T-cell (primary cell): Measurements from ENCODE around the gene TMED4. TPM values are rescaled to one million over a fixed set of nuclear protein-coding genes. Genes with fewer than 3 reads are reported as not detected.

Source experiments
- ATAC-seq, 4 experiments: fragments of 200-7000 bp in 3 of 4; fragments of 150-1000 bp in 1 of 4; cut with Tn5 transposase; replicated peaks in 1 of 4; 1 replicate in 3 of 4; 2 replicates in 1 of 4; pipeline ENCODE4 v1.10.0; 2021; ENCODE audit warnings: moderate library complexity in 3 of 4, mild to moderate bottlenecking in 2 of 4, moderate number of reproducible peaks in 1 of 4
- CTCF ChIA-PET, 2 donors: fragments of 300-600 bp; sonication (Branson Sonifier 250); formaldehyde crosslinking; loops; one replicate each; lab custom pipeline; 2022; ENCODE audit warnings: antibody characterized with exemption in 2 of 2; lab: Charles Lee
- POLR2A ChIA-PET, 2 donors: fragments of 300-600 bp; sonication (Branson Sonifier 250); formaldehyde crosslinking; loops; one replicate each; lab custom pipeline; 2022; ENCODE audit warnings: antibody characterized with exemption in 2 of 2; lab: Charles Lee
- DNase-seq, 35 experiments: peaks; one replicate each; pipeline versions ENCODE4 v3.0.0 to v3.0.0-alpha.2; 2013 to 2023
- H3K27ac ChIP-seq: one replicate; pipeline ENCODE4 v1.5.1; 2013; ENCODE audit warnings: low read length
- H3K27me3 ChIP-seq, 2 experiments: replicated peaks in 1 of 2; 1 replicate in 1 of 2; 2 replicates in 1 of 2; pipeline versions ENCODE4 v1.6.1 to v1.7.0; 2013; ENCODE audit warnings: low read length in 1 of 2, mixed read lengths in 1 of 2; ENCODE audit not compliant: control insufficient read depth in 2 of 2, insufficient read depth in 2 of 2; ENCODE audit errors: extremely low read depth in 1 of 2
- H3K36me3 ChIP-seq, 2 donors: 1 replicate in 1 of 2; 2 replicates in 1 of 2; pipeline versions ENCODE4 v1.6.1 to v1.7.0; 2013; ENCODE audit warnings: low read length in 1 of 2; ENCODE audit not compliant: control insufficient read depth in 2 of 2, insufficient read depth in 1 of 2; ENCODE audit errors: extremely low read depth in 1 of 2
- H3K4me1 ChIP-seq, 2 experiments: 1 replicate in 1 of 2; 2 replicates in 1 of 2; pipeline versions ENCODE4 v1.6.1 to v1.7.0; 2013; ENCODE audit warnings: low read length in 2 of 2, mixed read lengths in 1 of 2; ENCODE audit not compliant: insufficient read depth in 2 of 2, control insufficient read depth in 1 of 2; ENCODE audit errors: extremely low read depth in 1 of 2
- H3K4me3 ChIP-seq, 2 donors: 1 replicate in 1 of 2; 2 replicates in 1 of 2; pipeline versions ENCODE4 v1.5.1 to v1.7.0; 2013; ENCODE audit warnings: mild to moderate bottlenecking in 2 of 2, low read length in 1 of 2, moderate library complexity in 1 of 2; ENCODE audit not compliant: control insufficient read depth in 1 of 2; ENCODE audit errors: extremely low read depth in 1 of 2
- H3K9me3 ChIP-seq: 2 replicates; pipeline ENCODE4 v1.7.0; 2013
- H3K27ac Mint-ChIP-seq, 2 donors: one replicate each; pipeline ENCODE4 v1.8.0; 2020 to 2021; ENCODE audit warnings: mild to moderate bottlenecking in 2 of 2, mixed read lengths in 2 of 2
- H3K27me3 Mint-ChIP-seq, 2 donors: one replicate each; pipeline ENCODE4 v1.8.0; 2021 to 2022; ENCODE audit warnings: mixed read lengths in 2 of 2
- H3K36me3 Mint-ChIP-seq: one replicate; pipeline ENCODE4 v1.8.0; 2021; ENCODE audit warnings: mixed read lengths
- H3K4me1 Mint-ChIP-seq, 3 donors: one replicate each; pipeline ENCODE4 v1.8.0; 2020 to 2022; ENCODE audit warnings: mixed read lengths in 3 of 3, mild to moderate bottlenecking in 1 of 3
- H3K4me3 Mint-ChIP-seq, 3 donors: one replicate each; pipeline ENCODE4 v1.8.0; 2020 to 2022; ENCODE audit warnings: mild to moderate bottlenecking in 3 of 3, mixed read lengths in 3 of 3, moderate library complexity in 3 of 3
- H3K9me3 Mint-ChIP-seq, 3 donors: one replicate each; pipeline ENCODE4 v1.8.0; 2020 to 2022; ENCODE audit warnings: mixed read lengths in 3 of 3
- WGBS: methylation state at CpG from one replicate; pipeline ENCODE4 v1.1.5; 2013; ENCODE audit warnings: missing lambda C conversion rate; ENCODE audit not compliant: insufficient coverage; 5-methylcytosine and 5-hydroxymethylcytosine counted together
- total RNA-seq, 35 experiments: library from RNA in 6 of 35; stranded (reverse) in 6 of 35; fragments of 120-200 nt in 1 of 35; gene quantifications; one replicate each; pipeline versions ENCODE4 v1.2.1 to v1.2.4 and lab custom pipeline; 2013 to 2026

TMED4 gene
- total RNA-seq, result 100 to 1,000 TPM in 1 of 5 donors, 10 to 100 TPM in 4; 84.5 to 106 (median 93.1) TPM
- 101 TPM for total RNA-seq (2013)
- 98.0 to 183 (median 140) reads per million in 29 experiments for total RNA-seq (lab: John Stamatoyannopoulos, UW)

DNA sequence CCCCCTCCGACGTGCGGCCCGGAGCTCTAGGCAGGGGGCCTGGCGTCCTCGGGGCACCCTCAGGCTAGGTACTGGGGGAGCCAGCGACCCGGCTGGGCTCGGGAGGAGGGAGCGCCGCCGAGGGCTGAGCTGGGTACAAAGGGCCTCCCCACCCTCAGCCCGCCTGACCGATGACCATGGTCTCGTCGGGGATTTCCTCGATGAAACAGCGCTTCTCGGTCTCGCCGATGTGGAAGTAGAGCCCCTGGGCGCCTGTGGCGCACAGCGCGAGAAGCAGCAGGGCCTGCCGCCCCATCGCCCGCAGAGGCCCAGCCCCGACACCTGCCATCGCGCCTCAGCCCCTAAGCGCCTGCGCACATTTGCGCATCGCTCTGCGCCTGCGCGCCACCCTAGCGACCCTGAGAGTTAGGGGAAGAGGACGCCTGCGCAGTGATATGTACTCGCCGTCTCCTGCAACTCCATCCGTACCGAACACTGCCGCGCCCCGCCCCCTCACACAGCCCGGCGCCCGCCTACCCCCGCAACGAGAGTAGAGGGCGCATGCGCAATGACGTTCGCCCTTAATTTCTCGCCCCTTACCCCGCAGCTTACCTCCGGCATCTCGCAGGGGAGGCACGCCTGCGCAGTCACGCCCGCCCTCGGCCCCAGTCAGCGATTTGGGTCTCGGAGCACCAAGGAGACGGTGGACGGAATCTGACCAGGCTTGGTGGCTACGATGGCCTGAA is at the start of gene TMED4:
Gene TMED4 (minus strand): TSS at position 353 of the 725 bp plus-strand sequence. CDS start 25 bp downstream, at position 328.
- peaks cover 31 to 42% (median 40%) of the 10 kb centered on the region in 3 donors for H3K4me1 Mint-ChIP-seq
- peak within 1 kb of the TSS; percentile 95 to 97 for H3K27ac Mint-ChIP-seq
- no peaks in the 10 kb centered on the region for H3K9me3 ChIP-seq
- POLR2A ChIA-PET, result interaction anchor here (0.6 to 2.2 kb wide), 10 partner anchors 8 to 273 kb away, joined by 3 to 15 read pairs (median 4); partner anchors contain the start of genes DDX56 (in 1 of the 2), H2AZ2 (in 1 of the 2) and OGDH (in 1 of the 2)
- peak within 1 kb of the TSS; percentile 90 for H3K4me3 Mint-ChIP-seq
- peak within 1 kb of the TSS; percentile 64 to 70 for H3K4me3 ChIP-seq
- peaks cover 20% of the 10 kb centered on the region for H3K36me3 Mint-ChIP-seq
- peaks cover 2 to 30% of the 10 kb centered on the region in 2 donors for H3K36me3 ChIP-seq
- under 1% methylated on average over 69 of the region's 71 CpGs for WGBS
- H3K27me3 ChIP-seq, result no peaks in the 10 kb centered on the region
- H3K27me3 Mint-ChIP-seq, result no peaks in the 10 kb centered on the region
- H3K9me3 Mint-ChIP-seq, result no peaks in the 10 kb centered on the region
- peaks cover 10 to 28% of the 10 kb centered on the region in 2 experiments for H3K4me1 ChIP-seq
- ATAC-seq, result peak; percentile 84 to 90 (median 87)
- DNase-seq, result peak; percentile 100
- H3K27ac ChIP-seq, result peak within 1 kb of the TSS; percentile 89
- CTCF ChIA-PET, result interaction anchor here (0.6 to 1.4 kb wide), 7 partner anchors 8 to 553 kb away, joined by 3 to 6 read pairs (median 3); partner anchors contain the start of genes DDX56 (in 1 of the 2) and OGDH (in 1 of the 2)

DNA sequence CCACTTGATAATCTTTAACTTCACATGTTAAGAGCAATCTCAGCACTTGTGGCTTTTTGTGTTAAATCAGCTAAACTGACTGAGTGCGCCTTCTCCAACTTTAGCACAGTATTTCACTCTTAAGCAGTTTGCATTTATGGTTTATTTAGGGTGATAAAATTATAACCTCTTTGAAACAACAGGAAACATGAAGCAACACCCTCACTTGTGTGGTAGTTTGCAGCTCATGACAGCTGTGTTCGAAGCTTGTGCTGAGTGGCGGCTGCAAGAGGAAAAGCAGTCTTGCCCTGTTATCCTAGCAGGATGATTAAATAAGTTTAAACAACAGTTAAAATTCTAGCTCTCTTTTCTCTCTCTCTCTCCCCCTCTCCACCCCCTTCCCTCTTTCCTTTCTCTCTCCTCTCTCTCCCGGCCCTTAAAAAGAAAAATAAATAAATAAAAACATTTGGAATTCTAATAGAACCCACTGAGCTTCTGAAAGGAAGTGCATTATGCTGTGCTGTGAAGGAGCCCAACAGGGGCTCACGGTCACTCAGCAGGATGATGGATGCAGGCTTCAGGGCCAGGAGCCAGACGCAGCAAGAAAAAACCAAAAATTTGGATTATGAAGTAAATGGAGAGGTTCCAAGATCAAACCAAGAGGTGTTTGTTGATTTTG is 49.6 kb upstream of the TMED4 start:
- H3K27me3 Mint-ChIP-seq, result no peaks in the 10 kb centered on the region
- Histone ChIP-seq H3K27me3 (no peaks in the 10 kb centered on the region), H3K36me3 (peaks cover 0 to 6% of the 10 kb centered on the region in 2 donors), H3K4me1 (peaks cover 16 to 86% of the 10 kb centered on the region in 2 experiments), H3K27ac (peak overlapping the region; percentile 99), H3K4me3 (no peak overlapping the region), H3K9me3 (no peaks in the 10 kb centered on the region)
- H3K36me3 Mint-ChIP-seq, result peaks cover 22% of the 10 kb centered on the region
- H3K9me3 Mint-ChIP-seq, result no peaks in the 10 kb centered on the region
- CTCF ChIA-PET, result interaction anchor here in 1 of 2 donors (0.7 to 2.1 kb wide), 6 partner anchors 9 to 504 kb away, joined by 3 to 8 read pairs (median 4); partner anchors contain the start of genes H2AZ2 and OGDH
- H3K4me1 Mint-ChIP-seq, result peaks cover 58 to 82% (median 70%) of the 10 kb centered on the region in 3 donors
- DNase-seq (peak in 34 of 35 experiments; percentile 20 to 77 (median 50)), ATAC-seq (peak; percentile 61 to 73 (median 68))
- H3K4me3 Mint-ChIP-seq, result peak overlapping the region; percentile 59 to 62 (median 61)
- WGBS, result 50% methylated on average over 2 of the region's 6 CpGs
- POLR2A ChIA-PET, result interaction anchor here (0.6 to 1.7 kb wide), 7 partner anchors 8 to 217 kb away, joined by 3 to 20 read pairs (median 4); partner anchors contain the start of genes DDX56 (in 1 of the 2), H2AZ2 (in 1 of the 2), OGDH (in 1 of the 2) and TMED4 (in 1 of the 2)
- H3K27ac Mint-ChIP-seq, result peak overlapping the region; percentile 98 to 100

DNA sequence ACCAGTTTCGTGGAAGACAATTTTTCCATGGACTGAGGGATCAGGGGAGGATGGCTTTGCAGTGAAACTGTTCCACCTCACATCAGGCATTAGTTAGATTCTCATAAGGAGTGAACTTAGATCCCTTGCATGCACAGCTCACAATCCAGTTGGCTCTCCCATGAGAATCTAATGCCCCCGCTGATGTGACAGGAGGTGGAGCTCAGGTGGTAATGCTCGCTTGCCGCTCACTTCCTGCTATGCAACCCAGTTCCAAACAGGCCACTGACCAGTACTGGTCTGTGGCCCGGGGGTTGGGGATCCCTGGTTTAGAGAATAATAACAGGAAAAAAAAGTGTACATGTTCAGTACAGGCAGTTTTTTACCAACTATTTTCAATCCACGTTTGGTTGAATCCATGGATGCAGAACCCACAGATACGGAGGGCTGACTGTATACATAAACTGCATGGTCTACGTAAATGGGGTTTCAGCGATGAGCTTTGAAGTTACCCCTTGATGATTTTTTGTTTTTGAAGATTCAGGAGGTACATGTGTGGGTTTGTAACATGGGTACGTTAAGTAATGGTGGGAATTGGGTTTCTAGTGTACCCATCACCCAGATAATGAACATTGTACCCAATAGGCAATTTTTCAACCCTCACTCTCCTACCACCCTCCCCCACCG is 48.9 kb upstream of the TMED4 start:
- H3K4me1 ChIP-seq, result peaks cover 16 to 86% of the 10 kb centered on the region in 2 experiments
- no peaks in the 10 kb centered on the region for H3K9me3 ChIP-seq
- H3K36me3 ChIP-seq, result peaks cover 0 to 11% of the 10 kb centered on the region in 2 donors
- ATAC-seq (peak in 3 of 4 experiments; percentile 10 to 51 (median 25)), DNase-seq (peak in 7 of 35 experiments; percentile 14 to 47 (median 27))
- H3K27me3 ChIP-seq, result no peaks in the 10 kb centered on the region
- H3K9me3 Mint-ChIP-seq, result no peaks in the 10 kb centered on the region
- no peak overlapping the region for H3K4me3 ChIP-seq
- peaks cover 26% of the 10 kb centered on the region for H3K36me3 Mint-ChIP-seq
- ChIA-PET CTCF (interaction anchor here in 1 of 2 donors (0.7 to 2.1 kb wide), 6 partner anchors 9 to 505 kb away, joined by 3 to 8 read pairs (median 4); partner anchors contain the start of genes H2AZ2 and OGDH), POLR2A (interaction anchor here (1.0 to 1.7 kb wide), 5 partner anchors 9 to 217 kb away, joined by 3 to 20 read pairs (median 4); partner anchors contain the start of genes DDX56 (in 1 of the 2), H2AZ2 (in 1 of the 2) and OGDH (in 1 of the 2))
- H3K4me1 Mint-ChIP-seq, result peaks cover 64 to 82% (median 70%) of the 10 kb centered on the region in 3 donors
- peak overlapping the region; percentile 99 for H3K27ac ChIP-seq
- peak overlapping the region; percentile 59 to 62 (median 61) for H3K4me3 Mint-ChIP-seq
- WGBS, result 11% methylated on average over 3 of the region's 11 CpGs
- H3K27ac Mint-ChIP-seq, result peak overlapping the region; percentile 98 to 100
- H3K27me3 Mint-ChIP-seq, result no peaks in the 10 kb centered on the region

DNA sequence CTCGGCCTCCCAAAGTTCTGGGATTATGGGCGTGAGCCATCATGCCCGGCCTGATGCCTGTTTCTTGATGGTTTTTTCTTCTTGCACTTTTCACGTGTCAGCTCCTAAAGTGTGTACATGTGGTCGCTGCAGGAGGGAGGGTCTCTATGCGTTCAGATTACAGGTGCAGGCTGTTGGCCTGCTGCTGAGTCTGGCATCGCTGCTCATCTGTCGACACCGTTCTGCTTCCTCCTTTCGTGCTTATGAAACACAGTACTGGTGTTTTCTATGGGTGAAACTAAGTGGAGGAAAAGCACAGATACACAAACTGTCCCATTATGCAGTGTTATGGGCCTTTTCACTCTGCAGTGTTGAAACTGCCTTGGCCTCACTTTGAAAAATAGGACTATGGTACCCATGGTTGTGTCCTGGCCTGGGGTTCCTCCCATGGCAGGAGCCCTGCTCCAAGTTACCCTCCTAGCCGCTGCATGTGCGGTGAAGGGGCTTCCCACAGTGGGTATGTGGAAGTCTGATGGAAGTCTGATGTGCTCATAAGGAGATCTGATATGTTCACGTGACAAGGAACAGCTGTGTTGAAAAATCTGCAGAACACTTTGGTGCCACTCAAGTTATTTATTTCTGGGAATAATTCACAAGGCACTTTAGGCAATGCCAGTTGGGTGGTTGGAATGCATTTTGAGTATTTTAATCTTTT is 47.9 kb upstream of the TMED4 start:
- ATAC-seq, result no peak

DNA sequence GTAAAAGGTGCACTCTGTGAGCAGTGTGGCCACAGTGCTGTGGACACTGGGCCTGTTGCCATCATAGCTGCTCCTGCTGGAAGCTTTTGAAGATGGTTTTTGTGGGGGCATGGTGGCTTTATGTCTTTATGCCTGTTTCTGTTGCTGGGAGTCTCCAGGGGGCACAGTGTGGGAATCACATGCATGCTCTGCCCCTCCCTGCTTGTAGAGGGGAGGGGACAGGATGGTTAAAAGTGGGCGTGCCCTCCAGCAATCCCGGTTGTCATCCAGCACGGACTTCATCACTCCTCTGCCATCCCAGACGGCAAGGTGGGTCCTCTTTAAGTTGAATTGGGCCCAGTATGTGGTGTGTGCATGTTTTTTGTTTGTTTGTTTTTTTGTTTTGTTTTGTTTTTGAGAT is 44.6 kb upstream of the TMED4 start:
- no peaks in the 10 kb centered on the region for H3K27me3 Mint-ChIP-seq
- Histone ChIP-seq H3K9me3 (no peaks in the 10 kb centered on the region), H3K36me3 (peaks cover 0 to 24% of the 10 kb centered on the region in 2 donors), H3K27me3 (no peaks in the 10 kb centered on the region), H3K27ac (peak overlapping the region; percentile 70), H3K4me1 (peaks cover 8 to 80% of the 10 kb centered on the region in 2 experiments), H3K4me3 (no peak overlapping the region)
- DNase-seq (no peak), ATAC-seq (no peak)
- peaks cover 40% of the 10 kb centered on the region for H3K36me3 Mint-ChIP-seq
- WGBS, result no CpG with 5 or more reads among the region's 4 CpGs
- peak overlapping the region in 1 of 3 donors; percentile 6 for H3K4me3 Mint-ChIP-seq
- ChIA-PET POLR2A (no interaction called here), CTCF (no interaction called here)
- H3K9me3 Mint-ChIP-seq, result no peaks in the 10 kb centered on the region
- H3K27ac Mint-ChIP-seq, result peak overlapping the region; percentile 93 to 94
- peaks cover 74 to 84% (median 77%) of the 10 kb centered on the region in 3 donors for H3K4me1 Mint-ChIP-seq

More for the DNA sequence above, 47.9 kb upstream of the TMED4 start:
- Histone ChIP-seq H3K27ac (peak overlapping the region; percentile 99), H3K4me1 (peaks cover 16 to 86% of the 10 kb centered on the region in 2 experiments), H3K27me3 (no peaks in the 10 kb centered on the region), H3K4me3 (no peak overlapping the region), H3K36me3 (peaks cover 0 to 16% of the 10 kb centered on the region in 2 donors), H3K9me3 (no peaks in the 10 kb centered on the region)
- Mint-ChIP-seq H3K9me3 (no peaks in the 10 kb centered on the region), H3K4me1 (peaks cover 66 to 82% (median 68%) of the 10 kb centered on the region in 3 donors), H3K27me3 (no peaks in the 10 kb centered on the region), H3K36me3 (peaks cover 33% of the 10 kb centered on the region), H3K27ac (peak overlapping the region; percentile 98 to 100), H3K4me3 (no peak overlapping the region)
- CTCF ChIA-PET, result interaction anchor here in 1 of 2 donors (2.1 kb wide), 1 partner anchor 18 kb away, joined by 6 read pairs; no protein-coding TSS in a partner anchor
- DNase-seq, result no peak
- 70% methylated on average over 6 of the region's 13 CpGs for WGBS
- POLR2A ChIA-PET, result interaction anchor here (0.6 to 1.7 kb wide), 3 partner anchors 10 to 31 kb away, joined by 3 to 20 read pairs (median 3); partner anchors contain the start of gene OGDH (in 1 of the 2)
